DMS 273 treated with DMSO at 0.1 percent for 48 hours (cell line): ENCODE data around the gene TUBB2A.
"Not testable (repeated sequence)": the region's sequence is repeated elsewhere in the genome, so short reads cannot be mapped to it uniquely, and the experiment has no call there.

ENCODE experiments used
- DNase-seq: peaks from one replicate; lab custom pipeline; 2025; lab: John Stamatoyannopoulos, UW

The TUBB2A gene

GRCh38 chr6:3152689-3153088 is 4.7 kb downstream of the TUBB2A start:
- no peak for DNase-seq

GRCh38 chr6:3151691-3152090 is 5.7 kb downstream of the TUBB2A start:
- DNase-seq, result no peak

GRCh38 chr6:3147914-3148757 is 9.2 kb downstream of the TUBB2A start:
- DNase-seq, result no peak

- no peak for DNase-seq
Observed at GRCh38 chr6:3144571-3144970, 12.8 kb downstream of the TUBB2A start.

- no peak for DNase-seq
Observed at GRCh38 chr6:3143158-3143557, 14.2 kb downstream of the TUBB2A start.

- no peak for DNase-seq
Observed at GRCh38 chr6:3142536-3142935, 14.8 kb downstream of the TUBB2A start.

- DNase-seq, result no peak
Observed at GRCh38 chr6:3140201-3140600, 17.1 kb downstream of the TUBB2A start.

GRCh38 chr6:3139090-3139903 is 18.0 kb downstream of the TUBB2A start:
- no peak for DNase-seq

GRCh38 chr6:3138341-3138740 is 19.0 kb downstream of the TUBB2A start:
- DNase-seq, result no peak

- not testable (repeated sequence) for DNase-seq
Observed at GRCh38 chr6:3137873-3138272, 19.5 kb downstream of the TUBB2A start.

GRCh38 chr6:3137057-3137777 is 20.1 kb downstream of the TUBB2A start:
- DNase-seq, result no peak

- no peak for DNase-seq
Observed at GRCh38 chr6:3136292-3137011, 20.9 kb downstream of the TUBB2A start.

- DNase-seq, result no peak
Observed at GRCh38 chr6:3135668-3136291, 21.6 kb downstream of the TUBB2A start.

GRCh38 chr6:3133515-3133914 is 23.8 kb downstream of the TUBB2A start:
- DNase-seq, result no peak

- DNase-seq, result no peak
Observed at GRCh38 chr6:3131695-3132094, 25.6 kb downstream of the TUBB2A start.

- DNase-seq, result no peak
Observed at GRCh38 chr6:3128356-3129108, 28.8 kb downstream of the TUBB2A start.

GRCh38 chr6:3125815-3126214 is 31.5 kb downstream of the TUBB2A start:
- no peak for DNase-seq

GRCh38 chr6:3124667-3125066 is 32.7 kb downstream of the TUBB2A start:
- no peak for DNase-seq

- DNase-seq, result no peak
Observed at GRCh38 chr6:3122823-3123182, 34.5 kb downstream of the TUBB2A start.

GRCh38 chr6:3120765-3121089 is 36.6 kb downstream of the TUBB2A start:
- DNase-seq, result no peak
